Measurements from ENCODE around the gene EPOP. TPM values are rescaled to one million over a fixed set of nuclear protein-coding genes. Genes with fewer than 3 reads are reported as not detected.
A peak's percentile ranks its signal among the peaks of the same experiment; 100 is the strongest.

Gene EPOP
- total and polyA plus RNA-seq, 2 of the 13 experiments (the other 11 are each of a cell fraction or from before 2014, with no cell fraction given), result 14.7 to 37.8 TPM

DNA sequence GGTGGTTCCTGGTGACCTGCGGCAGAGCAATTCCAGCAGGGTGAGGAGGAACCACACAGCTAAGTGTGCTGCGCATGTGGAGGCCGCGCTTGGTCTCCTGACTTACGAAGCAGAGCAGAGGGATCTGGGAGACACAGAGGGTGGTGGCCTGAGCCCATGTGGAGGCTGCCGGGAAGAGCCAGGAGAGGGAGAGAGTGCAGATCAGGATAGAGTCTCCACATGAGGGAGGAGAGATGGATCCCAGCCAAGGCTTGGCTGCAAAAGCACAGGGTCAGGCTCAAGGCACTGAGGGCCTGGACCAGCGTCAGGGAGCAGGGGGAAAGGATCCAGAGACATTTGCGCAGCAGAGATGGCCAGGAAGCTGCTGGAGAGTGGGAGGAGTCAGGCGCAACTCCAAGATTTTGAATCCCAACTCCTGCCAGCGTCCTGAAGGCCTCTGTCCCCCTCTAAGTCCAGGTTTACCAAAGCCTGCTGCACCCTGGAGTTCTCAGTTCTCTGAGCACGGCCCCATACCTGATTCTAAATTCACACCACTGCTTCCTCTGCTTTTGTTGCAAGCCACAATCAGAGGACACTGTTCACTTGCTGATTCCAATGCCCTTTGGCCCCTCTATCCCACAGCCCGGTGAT is 19.1 kb upstream of the EPOP start (continued):
- TF ChIP-seq, protein P1, sequence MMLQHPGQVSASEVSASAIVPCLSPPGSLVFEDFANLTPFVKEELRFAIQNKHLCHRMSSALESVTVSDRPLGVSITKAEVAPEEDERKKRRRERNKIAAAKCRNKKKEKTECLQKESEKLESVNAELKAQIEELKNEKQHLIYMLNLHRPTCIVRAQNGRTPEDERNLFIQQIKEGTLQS (CRISPR knock-in tag; IDR thresholded peaks at IDR 0.05), result no peak
- TF ChIP-seq MTF2 (CRISPR knock-in tag; IDR thresholded peaks at IDR 0.05; ENCODE audit: borderline replicate concordance) (peak; percentile 66; the same call in 1 of the 2 replicates), SUZ12 (IDR thresholded peaks at IDR 0.05; ENCODE audit: low read depth, low read length) (no peak), NR1H2 (CRISPR knock-in tag; IDR thresholded peaks at IDR 0.05; ENCODE audit: borderline replicate concordance, low read depth) (no peak), ZNF761 (CRISPR knock-in tag; conservative IDR thresholded peaks at IDR 0.05) (no peak), ZNF292 (CRISPR knock-in tag; IDR thresholded peaks at IDR 0.05; ENCODE audit: borderline replicate concordance, low read depth) (peak; percentile 90), NFATC3 (CRISPR knock-in tag; IDR thresholded peaks at IDR 0.05) (no peak), RXRA (CRISPR knock-in tag; IDR thresholded peaks at IDR 0.05) (peak; percentile 55; the same call in 1 of the 2 replicates), ZNF20 (CRISPR knock-in tag; IDR thresholded peaks at IDR 0.05) (no peak), ZNF652 (CRISPR knock-in tag; IDR thresholded peaks at IDR 0.05; ENCODE audit: borderline replicate concordance, low read depth) (no peak), FOXK2 (IDR thresholded peaks at IDR 0.05) (no peak), EEA1 (CRISPR knock-in tag; IDR thresholded peaks at IDR 0.05; ENCODE audit: borderline replicate concordance) (peak; percentile 46; the same call in 1 of the 2 replicates), HES4 (CRISPR knock-in tag; IDR thresholded peaks at IDR 0.05; ENCODE audit: borderline replicate concordance) (peak; percentile 35; the same call in 1 of the 2 replicates), CREB1 (IDR thresholded peaks at IDR 0.05) (no peak), CREB1 (CRISPR knock-in tag; IDR thresholded peaks at IDR 0.05) (no peak), KAT2B (IDR thresholded peaks at IDR 0.05; ENCODE audit: borderline replicate concordance, low read depth, low read length) (no peak), ARNTL (CRISPR knock-in tag; IDR thresholded peaks at IDR 0.05) (no peak)
- TF ChIP-seq, protein P2, sequence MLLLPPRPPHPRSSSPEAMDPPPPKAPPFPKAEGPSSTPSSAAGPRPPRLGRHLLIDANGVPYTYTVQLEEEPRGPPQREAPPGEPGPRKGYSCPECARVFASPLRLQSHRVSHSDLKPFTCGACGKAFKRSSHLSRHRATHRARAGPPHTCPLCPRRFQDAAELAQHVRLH (CRISPR knock-in tag; IDR thresholded peaks at IDR 0.05; ENCODE audit: borderline replicate concordance, low read depth), result 0 out of 2 replicates have a peak, but pooled peaks have one; percentile 12
- TF ChIP-seq, protein P3, sequence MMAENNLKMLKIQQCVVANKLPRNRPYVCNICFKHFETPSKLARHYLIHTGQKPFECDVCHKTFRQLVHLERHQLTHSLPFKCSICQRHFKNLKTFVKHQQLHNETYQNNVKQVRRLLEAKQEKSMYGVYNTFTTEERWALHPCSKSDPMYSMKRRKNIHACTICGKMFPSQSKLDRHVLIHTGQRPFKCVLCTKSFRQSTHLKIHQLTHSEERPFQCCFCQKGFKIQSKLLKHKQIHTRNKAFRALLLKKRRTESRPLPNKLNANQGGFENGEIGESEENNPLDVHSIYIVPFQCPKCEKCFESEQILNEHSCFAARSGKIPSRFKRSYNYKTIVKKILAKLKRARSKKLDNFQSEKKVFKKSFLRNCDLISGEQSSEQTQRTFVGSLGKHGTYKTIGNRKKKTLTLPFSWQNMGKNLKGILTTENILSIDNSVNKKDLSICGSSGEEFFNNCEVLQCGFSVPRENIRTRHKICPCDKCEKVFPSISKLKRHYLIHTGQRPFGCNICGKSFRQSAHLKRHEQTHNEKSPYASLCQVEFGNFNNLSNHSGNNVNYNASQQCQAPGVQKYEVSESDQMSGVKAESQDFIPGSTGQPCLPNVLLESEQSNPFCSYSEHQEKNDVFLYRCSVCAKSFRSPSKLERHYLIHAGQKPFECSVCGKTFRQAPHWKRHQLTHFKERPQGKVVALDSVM (CRISPR knock-in tag; IDR thresholded peaks at IDR 0.05), result no peak
- TF ChIP-seq, protein P4, sequence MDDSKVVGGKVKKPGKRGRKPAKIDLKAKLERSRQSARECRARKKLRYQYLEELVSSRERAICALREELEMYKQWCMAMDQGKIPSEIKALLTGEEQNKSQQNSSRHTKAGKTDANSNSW (CRISPR knock-in tag; IDR thresholded peaks at IDR 0.05; ENCODE audit: borderline replicate concordance), result no peak
- TF ChIP-seq, protein P5, sequence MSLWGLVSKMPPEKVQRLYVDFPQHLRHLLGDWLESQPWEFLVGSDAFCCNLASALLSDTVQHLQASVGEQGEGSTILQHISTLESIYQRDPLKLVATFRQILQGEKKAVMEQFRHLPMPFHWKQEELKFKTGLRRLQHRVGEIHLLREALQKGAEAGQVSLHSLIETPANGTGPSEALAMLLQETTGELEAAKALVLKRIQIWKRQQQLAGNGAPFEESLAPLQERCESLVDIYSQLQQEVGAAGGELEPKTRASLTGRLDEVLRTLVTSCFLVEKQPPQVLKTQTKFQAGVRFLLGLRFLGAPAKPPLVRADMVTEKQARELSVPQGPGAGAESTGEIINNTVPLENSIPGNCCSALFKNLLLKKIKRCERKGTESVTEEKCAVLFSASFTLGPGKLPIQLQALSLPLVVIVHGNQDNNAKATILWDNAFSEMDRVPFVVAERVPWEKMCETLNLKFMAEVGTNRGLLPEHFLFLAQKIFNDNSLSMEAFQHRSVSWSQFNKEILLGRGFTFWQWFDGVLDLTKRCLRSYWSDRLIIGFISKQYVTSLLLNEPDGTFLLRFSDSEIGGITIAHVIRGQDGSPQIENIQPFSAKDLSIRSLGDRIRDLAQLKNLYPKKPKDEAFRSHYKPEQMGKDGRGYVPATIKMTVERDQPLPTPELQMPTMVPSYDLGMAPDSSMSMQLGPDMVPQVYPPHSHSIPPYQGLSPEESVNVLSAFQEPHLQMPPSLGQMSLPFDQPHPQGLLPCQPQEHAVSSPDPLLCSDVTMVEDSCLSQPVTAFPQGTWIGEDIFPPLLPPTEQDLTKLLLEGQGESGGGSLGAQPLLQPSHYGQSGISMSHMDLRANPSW (CRISPR knock-in tag; IDR thresholded peaks at IDR 0.05; ENCODE audit: borderline replicate concordance), result no peak
- TF ChIP-seq, protein P6, sequence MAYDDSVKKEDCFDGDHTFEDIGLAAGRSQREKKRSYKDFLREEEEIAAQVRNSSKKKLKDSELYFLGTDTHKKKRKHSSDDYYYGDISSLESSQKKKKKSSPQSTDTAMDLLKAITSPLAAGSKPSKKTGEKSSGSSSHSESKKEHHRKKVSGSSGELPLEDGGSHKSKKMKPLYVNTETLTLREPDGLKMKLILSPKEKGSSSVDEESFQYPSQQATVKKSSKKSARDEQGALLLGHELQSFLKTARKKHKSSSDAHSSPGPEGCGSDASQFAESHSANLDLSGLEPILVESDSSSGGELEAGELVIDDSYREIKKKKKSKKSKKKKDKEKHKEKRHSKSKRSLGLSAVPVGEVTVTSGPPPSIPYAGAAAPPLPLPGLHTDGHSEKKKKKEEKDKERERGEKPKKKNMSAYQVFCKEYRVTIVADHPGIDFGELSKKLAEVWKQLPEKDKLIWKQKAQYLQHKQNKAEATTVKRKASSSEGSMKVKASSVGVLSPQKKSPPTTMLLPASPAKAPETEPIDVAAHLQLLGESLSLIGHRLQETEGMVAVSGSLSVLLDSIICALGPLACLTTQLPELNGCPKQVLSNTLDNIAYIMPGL (CRISPR knock-in tag; IDR thresholded peaks at IDR 0.05; ENCODE audit: borderline replicate concordance in 1 of 2, low read depth in 1 of 2), result peak in 1 of 2 experiments; percentile 23; a peak in 1 of 4 replicates
